Right lobe of liver (tissue), 6 donors: ENCODE measurements around the gene ARCN1. TPM values are rescaled to one million over a fixed set of nuclear protein-coding genes. Genes with fewer than 3 reads are reported as not detected.

Experiments used
- ATAC-seq, 4 donors: fragments of 200-7000 bp; cut with Tn5 transposase; one replicate each; pipeline ENCODE4 v1.9.1; 2020; ENCODE audit warnings: mild to moderate bottlenecking in 4 of 4, moderate library complexity in 4 of 4
- DNase-seq, 3 donors: peaks; one replicate each; pipeline ENCODE4 v3.0.0-alpha.2; 2020
- H3K27ac ChIP-seq, 3 donors: fragments of 200-600 bp; one replicate each; pipeline ENCODE4 v1.8.0; 2022
- H3K27me3 ChIP-seq, 2 donors: fragments of 200-600 bp; one replicate each; pipeline ENCODE4 v1.8.0; 2022
- H3K36me3 ChIP-seq, 4 donors: fragments of 200-600 bp; sonication (generic) in 1 of 4; one replicate each; pipeline versions ENCODE4 v1.5.1 to v1.8.0; 2017 to 2022; ENCODE audit warnings: control low read depth in 1 of 4
- H3K4me1 ChIP-seq, 4 donors: fragments of 200-600 bp; sonication (generic) in 1 of 4; one replicate each; pipeline versions ENCODE4 v1.5.1 to v1.8.0; 2017 to 2022; ENCODE audit warnings: control low read depth in 1 of 4
- H3K4me3 ChIP-seq, 3 donors: fragments of 200-600 bp; one replicate each; pipeline ENCODE4 v1.8.0; 2022
- H3K9me3 ChIP-seq, 4 donors: fragments of 200-600 bp; sonication (generic) in 1 of 4; one replicate each; pipeline versions ENCODE4 v1.5.1 to v1.8.0; 2017 to 2022; ENCODE audit warnings: control low read depth in 1 of 4
- CTCF ChIP-seq, 4 donors: fragments of 200-600 bp in 3 of 4; fragments of 450-650 bp in 1 of 4; IDR thresholded peaks; one replicate each; pipeline versions ENCODE4 v1.5.1 to v1.8.0; 2016 to 2022; ENCODE audit warnings: antibody characterized with exemption in 4 of 4, mild to moderate bottlenecking in 2 of 4
- POLR2A ChIP-seq: fragments of 450-650 bp; IDR thresholded peaks from one replicate; pipeline ENCODE4 v1.6.1; 2017; ENCODE audit warnings: antibody characterized with exemption, mild to moderate bottlenecking
- WGBS: methylation state at CpG from one replicate; pipeline ENCODE4 v1.1.6; 2018; ENCODE audit warnings: low coverage, low lambda C conversion rate; ENCODE audit not compliant: insufficient coverage; ENCODE audit errors: missing lambda C conversion rate; 5-methylcytosine and 5-hydroxymethylcytosine counted together
- intact Hi-C, 2 donors: fragments of 100-400 bp; cut with DNase I; formaldehyde crosslinking; loops; one replicate each; pipeline versions ENCODE4 v1.11.2 to v1.14.1; 2022
- total RNA-seq, 6 experiments: library from RNA; depleted of rRNA in 2 of 6; stranded (reverse); fragments of >200 nt in 2 of 6; fragmentation: NEBNext Ultra II Directional in 3 of 6; extraction: Animal tissue kit (Norgen Biotek cat#: 25700) in 3 of 6; gene quantifications; one replicate each; pipeline versions ENCODE4 v1.1.0 to v1.2.4, GENCODE V29; 2016 to 2023
- donor health status: DM: no; HTN: yes; CAD: no.
- donor health status: DM: no; HTN: no; CAD: no.
- donor health status: DM: no; HTN: no; CAD: no.
- donor health status: DM: no; HTN: yes; CAD: no.
- donor health status: DM: no; HTN: yes; CAD: no.

The ARCN1 gene
- total RNA-seq, 6 experiments from 2014 or later = 58.3 to 91.7 (median 75.8) TPM

- ATAC-seq = peak in 1 of 4 donors; percentile 5
- peaks cover 0 to 3% (median 0%) of the 10 kb centered on the region in 4 donors for H3K36me3 ChIP-seq
- H3K4me1 ChIP-seq = peaks cover 0 to 26% (median 10%) of the 10 kb centered on the region in 4 donors
- H3K4me3 ChIP-seq = no peak overlapping the region
- H3K27me3 ChIP-seq = no peaks in the 10 kb centered on the region
- WGBS = 83% methylated on average over 5 of the region's 5 CpGs
- H3K27ac ChIP-seq = no peak overlapping the region
- TF ChIP-seq CTCF (IDR thresholded peaks at IDR 0.05) (no peak), POLR2A (no peak)
- intact Hi-C loops = no loop called here
- DNase-seq = no peak
- no peaks in the 10 kb centered on the region for H3K9me3 ChIP-seq
These were observed 35.5 kb upstream of the ARCN1 start for GRCh38 chr11:118536726-118537125.

- Histone ChIP-seq H3K36me3 (peaks cover 0 to 3% (median 0%) of the 10 kb centered on the region in 4 donors), H3K27ac (no peak overlapping the region), H3K4me3 (no peak overlapping the region), H3K4me1 (peaks cover 0 to 20% (median 6%) of the 10 kb centered on the region in 4 donors), H3K27me3 (no peaks in the 10 kb centered on the region), H3K9me3 (no peaks in the 10 kb centered on the region)
- 76% methylated on average over 3 of the region's 6 CpGs for WGBS
- intact Hi-C loops = no loop called here
- ATAC-seq (no peak), DNase-seq (no peak)
- TF ChIP-seq POLR2A = no peak
- no peak for TF ChIP-seq CTCF (IDR thresholded peaks at IDR 0.05)
These were observed 34.7 kb upstream of the ARCN1 start for GRCh38 chr11:118537409-118537980.

- Histone ChIP-seq H3K27me3 (no peaks in the 10 kb centered on the region), H3K4me3 (peak overlapping the region in 1 of 3 donors; percentile 9), H3K27ac (peak overlapping the region; percentile 21 to 81 (median 78)), H3K9me3 (no peaks in the 10 kb centered on the region), H3K36me3 (peaks cover 0 to 3% (median 0%) of the 10 kb centered on the region in 4 donors), H3K4me1 (peaks cover 0 to 31% (median 7%) of the 10 kb centered on the region in 4 donors)
- DNase-seq = peak in 1 of 3 donors; percentile 72
- TF ChIP-seq CTCF (IDR thresholded peaks at IDR 0.05) = no peak
- no peak for TF ChIP-seq POLR2A
- intact Hi-C loops = no loop called here
- ATAC-seq = peak; percentile 89 to 93 (median 90)
- WGBS = 30% methylated on average over 8 of the region's 8 CpGs
These were observed 28.1 kb upstream of the ARCN1 start for GRCh38 chr11:118544010-118544646.

- intact Hi-C loops = no loop called here
- Histone ChIP-seq H3K9me3 (no peaks in the 10 kb centered on the region), H3K4me1 (peaks cover 0 to 31% (median 7%) of the 10 kb centered on the region in 4 donors), H3K36me3 (peaks cover 0 to 3% (median 0%) of the 10 kb centered on the region in 4 donors), H3K4me3 (peak overlapping the region in 1 of 3 donors; percentile 9), H3K27me3 (no peaks in the 10 kb centered on the region), H3K27ac (peak overlapping the region; percentile 21 to 81 (median 78))
- DNase-seq (peak; percentile 67 to 86 (median 86)), ATAC-seq (peak; percentile 94 to 97 (median 95))
- WGBS = 48% methylated on average over 3 of the region's 3 CpGs
- no peak for TF ChIP-seq CTCF (IDR thresholded peaks at IDR 0.05)
- TF ChIP-seq POLR2A = no peak
These were observed 27.6 kb upstream of the ARCN1 start for GRCh38 chr11:118544647-118545010.
